Measurements from ENCODE around the gene TMEM74B. TPM values are rescaled to one million over a fixed set of nuclear protein-coding genes. Genes with fewer than 3 reads are reported as not detected.

The TMEM74B gene
- total and polyA plus RNA-seq, 10 of the 15 experiments (the other 5 are each of a cell fraction or from before 2014, with no cell fraction given): 0.07 TPM; not detected in 9

- Histone ChIP-seq H3K36me3 (ENCODE audit: control insufficient read depth in 2 of 2, insufficient read depth in 2 of 2, low read length in 1 of 2) (peaks cover 9 to 36% of the 10 kb centered on the region in 2 experiments), H3K79me2 (ENCODE audit: control insufficient read depth, insufficient read depth, low read length) (peaks cover 2% of the 10 kb centered on the region; the same call in 1 of the 2 replicates)
- FAIRE-seq: no peak
These were observed 47.5 kb downstream of the TMEM74B start for GRCh38 chr20:1137236-1137635.

GRCh38 chr20:1134836-1135235 is 49.9 kb downstream of the TMEM74B start:
- ChIA-PET RAD21 (ENCODE audit: unreplicated experiment) (no interaction called here), SMC1A (ENCODE audit: uncharacterized antibody, unreplicated experiment) (interaction anchor here (1.7 kb wide), 1 partner anchor 14 kb away, joined by 4 read pairs; no protein-coding TSS in a partner anchor), POLR2A (no interaction called here), CTCF (no interaction called here)
- no TSS peak for BruUV-seq (replicated peaks)
- in situ Hi-C loops (cut with MboI) (no loop called here), intact Hi-C loops (cut with micrococcal nuclease; ENCODE audit: unreplicated experiment) (no loop called here)
- Histone ChIP-seq H4K20me1 (ENCODE audit: control insufficient read depth, insufficient read depth) (no peaks in the 10 kb centered on the region), H3K9me3 (replicated peaks; ENCODE audit: control insufficient read depth, insufficient read depth, low read length) (peaks cover 2% of the 10 kb centered on the region; the same call in 2 of the 3 replicates), H2AFZ (ENCODE audit: control insufficient read depth, low read depth, low read length) (no peak overlapping the region), H3K9ac (ENCODE audit: control insufficient read depth, insufficient read depth, low read length) (no peak overlapping the region), H3K27ac (ENCODE audit: control insufficient read depth, insufficient read depth) (no peak overlapping the region), H3K4me2 (ENCODE audit: control insufficient read depth, insufficient read depth) (no peak overlapping the region), H3K79me2 (ENCODE audit: control insufficient read depth, insufficient read depth, low read length) (peaks cover 2% of the 10 kb centered on the region; the same call in 1 of the 2 replicates), H3K4me1 (ENCODE audit: control insufficient read depth, insufficient read depth, low read length) (no peaks in the 10 kb centered on the region), H3K36me3 (ENCODE audit: control insufficient read depth in 2 of 2, insufficient read depth in 2 of 2, low read length in 1 of 2) (peaks cover 17 to 38% of the 10 kb centered on the region in 2 experiments), H3K4me3 (no peak overlapping the region), H3K27me3 (replicated peaks in 1 of 2; ENCODE audit: control insufficient read depth in 2 of 2, insufficient read depth in 2 of 2, low read length in 1 of 2) (no peaks in the 10 kb centered on the region)
- FAIRE-seq (no peak), ATAC-seq (no peak), DNase-seq (ENCODE audit: low read depth, low spot score) (no peak)
- 87% methylated on average over 12 of the region's 12 CpGs for WGBS (ENCODE audit: insufficient coverage, insufficient replicate concordance, low lambda C conversion rate, missing lambda C conversion rate)
- TF ChIP-seq TAF1 (IDR thresholded peaks at IDR 0.05; ENCODE audit: borderline replicate concordance, low read depth, low read length) (no peak), YY1 (IDR thresholded peaks at IDR 0.05; ENCODE audit: low read depth, low read length) (no peak), ZBTB33 (IDR thresholded peaks at IDR 0.05) (no peak), SMARCA5 (IDR thresholded peaks at IDR 0.05) (no peak), RELA (IDR thresholded peaks at IDR 0.05; ENCODE audit: borderline replicate concordance, partially characterized antibody) (no peak), E4F1 (IDR thresholded peaks at IDR 0.05; ENCODE audit: borderline replicate concordance, partially characterized antibody) (no peak), GABPA (IDR thresholded peaks at IDR 0.05; ENCODE audit: low read depth) (no peak), PAX5 (IDR thresholded peaks at IDR 0.05; ENCODE audit: borderline replicate concordance, low read depth, low read length) (no peak), NRF1 (conservative IDR thresholded peaks at IDR 0.05; ENCODE audit: low read depth, low read length) (no peak), STAT3 (IDR thresholded peaks at IDR 0.05; ENCODE audit: low read depth, low read length) (no peak)

More at GRCh38 chr20:1137236-1137635, 47.5 kb downstream of the TMEM74B start:
- CTCF ChIA-PET: no interaction called here
- no peak overlapping the region for H3K4me3 ChIP-seq
- SMC1A ChIA-PET (ENCODE audit: uncharacterized antibody, unreplicated experiment): no interaction called here
- H2AFZ ChIP-seq (ENCODE audit: control insufficient read depth, low read depth, low read length): no peak overlapping the region
- RAD21 ChIA-PET (ENCODE audit: unreplicated experiment): no interaction called here
- TF ChIP-seq MXI1 (IDR thresholded peaks at IDR 0.05; ENCODE audit: low read depth, low read length) (no peak), SMAD5 (IDR thresholded peaks at IDR 0.05; ENCODE audit: low read depth) (no peak), MEF2A (IDR thresholded peaks at IDR 0.05; ENCODE audit: insufficient read depth, low read depth, low read length) (no peak), SUPT20H (IDR thresholded peaks at IDR 0.05; ENCODE audit: borderline replicate concordance, control insufficient read depth, low read depth, low read length) (no peak)
- H3K27me3 ChIP-seq (replicated peaks in 1 of 2; ENCODE audit: control insufficient read depth in 2 of 2, insufficient read depth in 2 of 2, low read length in 1 of 2): no peaks in the 10 kb centered on the region
- H3K4me1 ChIP-seq (ENCODE audit: control insufficient read depth, insufficient read depth, low read length): no peaks in the 10 kb centered on the region
- no peak for ATAC-seq
- in situ Hi-C loops (cut with MboI) (no loop called here), intact Hi-C loops (cut with micrococcal nuclease; ENCODE audit: unreplicated experiment) (no loop called here)
- WGBS (ENCODE audit: insufficient coverage, insufficient replicate concordance, low lambda C conversion rate, missing lambda C conversion rate): 94% methylated on average over 4 of the region's 4 CpGs
- POLR2A ChIA-PET: no interaction called here
- no peak overlapping the region for H3K9ac ChIP-seq (ENCODE audit: control insufficient read depth, insufficient read depth, low read length)
- no peak for DNase-seq (ENCODE audit: low read depth, low spot score)
- no peaks in the 10 kb centered on the region for H4K20me1 ChIP-seq (ENCODE audit: control insufficient read depth, insufficient read depth)
- no peak overlapping the region for H3K27ac ChIP-seq (ENCODE audit: control insufficient read depth, insufficient read depth)
- H3K9me3 ChIP-seq (replicated peaks; ENCODE audit: control insufficient read depth, insufficient read depth, low read length): peaks cover 2% of the 10 kb centered on the region; the same call in 1 of the 3 replicates
- H3K4me2 ChIP-seq (ENCODE audit: control insufficient read depth, insufficient read depth): no peak overlapping the region
- BruUV-seq (replicated peaks): no TSS peak

All from GM12878 (cell line).